Mammary epithelial cell (primary cell): ENCODE results near the gene CC2D2B.

Experiments used
- EZH2 ChIP-seq: IDR thresholded peaks from 2 replicates; pipeline ENCODE4 v1.6.1; 2012; ENCODE audit warnings: low read length, inconsistent platforms, borderline replicate concordance
- TF ChIP-seq, protein P1 (sequence below), 2 donors: IDR thresholded peaks in 1 of 2; conservative IDR thresholded peaks in 1 of 2; 2 replicates each; pipeline ENCODE4 v1.5.1; 2011 to 2012; ENCODE audit warnings: inconsistent platforms in 2 of 2, low read length in 2 of 2, mild to moderate bottlenecking in 2 of 2, control low read depth in 1 of 2, low read depth in 1 of 2; ENCODE audit not compliant: insufficient read depth in 1 of 2; ENCODE audit errors: extremely low read depth in 1 of 2

DNA sequence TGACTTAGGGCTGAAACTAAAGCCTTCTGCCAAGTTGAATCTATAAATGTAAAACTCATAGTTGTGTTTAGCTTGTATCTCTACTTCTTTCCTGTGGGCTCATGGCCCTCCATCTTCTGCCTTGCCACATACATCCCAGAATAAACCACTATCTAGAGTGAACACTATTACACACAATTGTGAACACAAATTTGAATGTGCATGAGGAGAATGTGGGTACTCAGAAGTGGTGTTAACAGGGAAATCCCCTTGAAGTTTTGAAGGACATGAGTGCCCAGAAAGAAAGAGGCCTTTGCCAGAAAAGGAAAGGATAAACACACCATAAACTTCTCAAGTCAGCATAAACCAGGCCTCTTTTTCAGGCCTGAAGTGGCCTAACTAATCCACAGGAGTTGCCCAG is 115.4 kb downstream of the CC2D2B start:
- TF ChIP-seq, protein P1, sequence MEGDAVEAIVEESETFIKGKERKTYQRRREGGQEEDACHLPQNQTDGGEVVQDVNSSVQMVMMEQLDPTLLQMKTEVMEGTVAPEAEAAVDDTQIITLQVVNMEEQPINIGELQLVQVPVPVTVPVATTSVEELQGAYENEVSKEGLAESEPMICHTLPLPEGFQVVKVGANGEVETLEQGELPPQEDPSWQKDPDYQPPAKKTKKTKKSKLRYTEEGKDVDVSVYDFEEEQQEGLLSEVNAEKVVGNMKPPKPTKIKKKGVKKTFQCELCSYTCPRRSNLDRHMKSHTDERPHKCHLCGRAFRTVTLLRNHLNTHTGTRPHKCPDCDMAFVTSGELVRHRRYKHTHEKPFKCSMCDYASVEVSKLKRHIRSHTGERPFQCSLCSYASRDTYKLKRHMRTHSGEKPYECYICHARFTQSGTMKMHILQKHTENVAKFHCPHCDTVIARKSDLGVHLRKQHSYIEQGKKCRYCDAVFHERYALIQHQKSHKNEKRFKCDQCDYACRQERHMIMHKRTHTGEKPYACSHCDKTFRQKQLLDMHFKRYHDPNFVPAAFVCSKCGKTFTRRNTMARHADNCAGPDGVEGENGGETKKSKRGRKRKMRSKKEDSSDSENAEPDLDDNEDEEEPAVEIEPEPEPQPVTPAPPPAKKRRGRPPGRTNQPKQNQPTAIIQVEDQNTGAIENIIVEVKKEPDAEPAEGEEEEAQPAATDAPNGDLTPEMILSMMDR (conservative IDR thresholded peaks at IDR 0.05 in 1 of 2, IDR thresholded peaks at IDR 0.05 in 1 of 2; ENCODE audit: extremely low read depth in 1 of 2, insufficient read depth in 1 of 2, low read depth in 1 of 2, low read length in 2 of 2) = no peak
- no peak for TF ChIP-seq EZH2
